ENCODE results near the gene SLC8A1. TPM values are rescaled to one million over a fixed set of nuclear protein-coding genes. Genes with fewer than 3 reads are reported as not detected.

SLC8A1 gene
- total RNA-seq, 1 experiment from 2014 or later = 1.6 TPM

GRCh38 chr2:40329739-40330030 lies 122.2 kb downstream of the SLC8A1 start:
- H3K27me3 Mint-ChIP-seq (ENCODE audit: insufficient read depth, unreplicated experiment) = no peaks in the 10 kb centered on the region
- CTCF ChIA-PET = interaction anchor here (0.9 kb wide), 1 partner anchor 10 kb away, joined by 4 read pairs; no protein-coding TSS in a partner anchor
- no peak overlapping the region for H3K27ac Mint-ChIP-seq (ENCODE audit: low read depth, unreplicated experiment)
- no TSS peak for BruUV-seq (replicated peaks)
- no peaks in the 10 kb centered on the region for H3K36me3 Mint-ChIP-seq (ENCODE audit: insufficient read depth, unreplicated experiment)
- intact Hi-C loops (cut with micrococcal nuclease) = no loop called here
- TF ChIP-seq CTCF (IDR thresholded peaks at IDR 0.05; ENCODE audit: unreplicated experiment) = no peak
- DNase-seq (ENCODE audit: unreplicated experiment) = no peak
- H3K4me1 Mint-ChIP-seq (ENCODE audit: insufficient read depth, unreplicated experiment) = no peaks in the 10 kb centered on the region
- POLR2A ChIA-PET = no interaction called here
- H3K4me3 Mint-ChIP-seq (ENCODE audit: unreplicated experiment) = no peak overlapping the region
- no peaks in the 10 kb centered on the region for H3K9me3 Mint-ChIP-seq (ENCODE audit: unreplicated experiment)

GRCh38 chr2:40325116-40325515 lies 126.8 kb downstream of the SLC8A1 start:
- Mint-ChIP-seq H3K9me3 (ENCODE audit: unreplicated experiment) (no peaks in the 10 kb centered on the region), H3K27ac (ENCODE audit: low read depth, unreplicated experiment) (no peak overlapping the region), H3K36me3 (ENCODE audit: insufficient read depth, unreplicated experiment) (no peaks in the 10 kb centered on the region), H3K4me3 (ENCODE audit: unreplicated experiment) (no peak overlapping the region), H3K4me1 (ENCODE audit: insufficient read depth, unreplicated experiment) (no peaks in the 10 kb centered on the region), H3K27me3 (ENCODE audit: insufficient read depth, unreplicated experiment) (no peaks in the 10 kb centered on the region)
- intact Hi-C loops (cut with micrococcal nuclease) = no loop called here
- ChIA-PET CTCF (interaction anchor here (0.6 kb wide), 1 partner anchor 89 kb away, joined by 4 read pairs; no protein-coding TSS in a partner anchor), POLR2A (interaction anchor here (0.6 kb wide), 1 partner anchor 38 kb away, joined by 3 read pairs; no protein-coding TSS in a partner anchor)
- DNase-seq (ENCODE audit: unreplicated experiment) = no peak
- no peak for TF ChIP-seq CTCF (IDR thresholded peaks at IDR 0.05; ENCODE audit: unreplicated experiment)
- no TSS peak for BruUV-seq (replicated peaks)

- no peak for TF ChIP-seq CTCF (IDR thresholded peaks at IDR 0.05; ENCODE audit: unreplicated experiment)
- no peak for DNase-seq (ENCODE audit: unreplicated experiment)
- Mint-ChIP-seq H3K27me3 (ENCODE audit: insufficient read depth, unreplicated experiment) (no peaks in the 10 kb centered on the region), H3K4me3 (ENCODE audit: unreplicated experiment) (no peak overlapping the region), H3K27ac (ENCODE audit: low read depth, unreplicated experiment) (no peak overlapping the region), H3K36me3 (ENCODE audit: insufficient read depth, unreplicated experiment) (no peaks in the 10 kb centered on the region), H3K4me1 (ENCODE audit: insufficient read depth, unreplicated experiment) (no peaks in the 10 kb centered on the region), H3K9me3 (ENCODE audit: unreplicated experiment) (no peaks in the 10 kb centered on the region)
- ChIA-PET POLR2A (no interaction called here), CTCF (no interaction called here)
- intact Hi-C loops (cut with micrococcal nuclease) = no loop called here
- BruUV-seq (replicated peaks) = no TSS peak
Measured at GRCh38 chr2:40324656-40325055, 127.2 kb downstream of the SLC8A1 start.

GRCh38 chr2:40321822-40322221 lies 130.1 kb downstream of the SLC8A1 start:
- no peak for TF ChIP-seq CTCF (IDR thresholded peaks at IDR 0.05; ENCODE audit: unreplicated experiment)
- ChIA-PET CTCF (interaction anchor here (0.7 kb wide), 1 partner anchor 65 kb away, joined by 3 read pairs; no protein-coding TSS in a partner anchor), POLR2A (no interaction called here)
- Mint-ChIP-seq H3K9me3 (ENCODE audit: unreplicated experiment) (no peaks in the 10 kb centered on the region), H3K36me3 (ENCODE audit: insufficient read depth, unreplicated experiment) (no peaks in the 10 kb centered on the region), H3K4me3 (ENCODE audit: unreplicated experiment) (no peak overlapping the region), H3K4me1 (ENCODE audit: insufficient read depth, unreplicated experiment) (peaks cover 5% of the 10 kb centered on the region), H3K27me3 (ENCODE audit: insufficient read depth, unreplicated experiment) (no peaks in the 10 kb centered on the region), H3K27ac (ENCODE audit: low read depth, unreplicated experiment) (no peak overlapping the region)
- no peak for DNase-seq (ENCODE audit: unreplicated experiment)
- BruUV-seq (replicated peaks) = no TSS peak
- intact Hi-C loops (cut with micrococcal nuclease) = no loop called here
